ENCODE results near the gene ANKS1B. TPM values are rescaled to one million over a fixed set of nuclear protein-coding genes. Genes with fewer than 3 reads are reported as not detected.

The ANKS1B gene
- polyA plus RNA-seq, 3 donors = not detected

DNA sequence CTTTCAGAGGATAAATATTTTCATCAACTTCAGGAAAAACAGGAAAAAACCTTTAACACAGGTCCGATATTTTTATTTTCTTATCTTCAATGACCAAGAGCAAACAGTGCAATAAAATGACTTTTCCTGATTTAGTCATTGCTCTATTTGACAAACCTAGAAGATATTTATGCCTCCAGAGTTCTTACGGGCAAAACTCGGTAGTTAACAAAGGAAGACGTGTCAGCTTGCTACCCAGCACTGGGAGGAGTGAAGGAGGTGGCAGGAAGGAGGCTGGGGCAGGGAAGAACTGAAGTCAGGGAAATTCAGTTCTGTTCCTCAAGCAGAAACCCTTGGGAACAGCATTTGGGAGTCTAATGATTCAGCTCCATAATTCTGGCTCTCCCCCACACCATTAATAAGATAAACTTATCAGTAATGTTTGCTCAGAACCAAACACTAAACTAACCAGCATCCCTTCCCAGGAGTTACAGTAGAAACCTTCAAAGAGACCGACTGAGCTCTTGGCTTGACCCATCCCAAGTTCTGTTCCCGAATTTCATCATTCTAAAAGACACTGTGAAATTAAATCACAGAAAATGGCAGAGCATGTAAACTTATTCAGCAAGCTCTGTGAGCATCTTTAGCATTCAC lies 1176.4 kb downstream of the ANKS1B start:
- Mint-ChIP-seq H3K27me3 (ENCODE audit: low read depth in 3 of 3) (peaks cover 5 to 10% (median 6%) of the 10 kb centered on the region in 3 donors), H3K27ac (no peak overlapping the region), H3K36me3 (no peaks in the 10 kb centered on the region), H3K9me3 (no peaks in the 10 kb centered on the region), H3K4me3 (no peak overlapping the region), H3K4me1 (no peaks in the 10 kb centered on the region)
- TF ChIP-seq, protein P1, sequence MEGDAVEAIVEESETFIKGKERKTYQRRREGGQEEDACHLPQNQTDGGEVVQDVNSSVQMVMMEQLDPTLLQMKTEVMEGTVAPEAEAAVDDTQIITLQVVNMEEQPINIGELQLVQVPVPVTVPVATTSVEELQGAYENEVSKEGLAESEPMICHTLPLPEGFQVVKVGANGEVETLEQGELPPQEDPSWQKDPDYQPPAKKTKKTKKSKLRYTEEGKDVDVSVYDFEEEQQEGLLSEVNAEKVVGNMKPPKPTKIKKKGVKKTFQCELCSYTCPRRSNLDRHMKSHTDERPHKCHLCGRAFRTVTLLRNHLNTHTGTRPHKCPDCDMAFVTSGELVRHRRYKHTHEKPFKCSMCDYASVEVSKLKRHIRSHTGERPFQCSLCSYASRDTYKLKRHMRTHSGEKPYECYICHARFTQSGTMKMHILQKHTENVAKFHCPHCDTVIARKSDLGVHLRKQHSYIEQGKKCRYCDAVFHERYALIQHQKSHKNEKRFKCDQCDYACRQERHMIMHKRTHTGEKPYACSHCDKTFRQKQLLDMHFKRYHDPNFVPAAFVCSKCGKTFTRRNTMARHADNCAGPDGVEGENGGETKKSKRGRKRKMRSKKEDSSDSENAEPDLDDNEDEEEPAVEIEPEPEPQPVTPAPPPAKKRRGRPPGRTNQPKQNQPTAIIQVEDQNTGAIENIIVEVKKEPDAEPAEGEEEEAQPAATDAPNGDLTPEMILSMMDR (IDR thresholded peaks at IDR 0.05) = no peak
- no peak for DNase-seq
- peaks cover 2 to 7% of the 10 kb centered on the region in 2 donors for H3K27me3 ChIP-seq (ENCODE audit: control insufficient read depth in 2 of 2, insufficient read depth in 2 of 2, low read length in 2 of 2)
- no peaks in the 10 kb centered on the region for H3K4me1 ChIP-seq (ENCODE audit: control insufficient read depth in 1 of 2, insufficient read depth in 2 of 2, low read length in 2 of 2)
- intact Hi-C loops (cut with micrococcal nuclease) = no loop called here
- no peaks in the 10 kb centered on the region for H3K9me3 ChIP-seq (replicated peaks in 1 of 2; ENCODE audit: control insufficient read depth in 1 of 2, insufficient read depth in 1 of 2, low read length in 2 of 2)
- H3K27ac ChIP-seq (ENCODE audit: low read depth in 1 of 2, low read length in 2 of 2) = no peak overlapping the region
- H3K36me3 ChIP-seq (replicated peaks in 1 of 2; ENCODE audit: control insufficient read depth in 1 of 2, insufficient read depth in 2 of 2, low read length in 2 of 2) = no peaks in the 10 kb centered on the region
- no peaks in the 10 kb centered on the region for H3K79me2 ChIP-seq (ENCODE audit: insufficient read depth, low read length)
- H4K20me1 ChIP-seq (ENCODE audit: insufficient read depth, low read length) = no peaks in the 10 kb centered on the region
- WGBS (ENCODE audit: insufficient coverage) = 44% methylated on average over 6 of the region's 6 CpGs
- H2AFZ ChIP-seq (ENCODE audit: insufficient read depth, low read depth, low read length, poor library complexity, severe bottlenecking) = no peak overlapping the region
- no peak overlapping the region for H3K9ac ChIP-seq (ENCODE audit: insufficient read depth, low read length, poor library complexity, severe bottlenecking)
- no peak overlapping the region for H3K4me3 ChIP-seq (replicated peaks in 1 of 3; ENCODE audit: low read depth in 2 of 3, low read length in 3 of 3)
- no peak overlapping the region for H3K4me2 ChIP-seq (replicated peaks; ENCODE audit: extremely low read depth, low read length, poor library complexity, severe bottlenecking)

GRCh38 chr12:98807187-98807586 lies 1177.5 kb downstream of the ANKS1B start:
- Mint-ChIP-seq H3K4me3 (no peak overlapping the region), H3K36me3 (no peaks in the 10 kb centered on the region), H3K27me3 (ENCODE audit: low read depth in 3 of 3) (peaks cover 5 to 12% (median 5%) of the 10 kb centered on the region in 3 donors), H3K4me1 (no peaks in the 10 kb centered on the region), H3K9me3 (no peaks in the 10 kb centered on the region), H3K27ac (no peak overlapping the region)
- no peak for DNase-seq
- no CpG with 5 or more reads among the region's 2 CpGs for WGBS (ENCODE audit: insufficient coverage)
- H3K27ac ChIP-seq (ENCODE audit: low read depth in 1 of 2, low read length in 2 of 2) = no peak overlapping the region
- TF ChIP-seq, protein P1 (IDR thresholded peaks at IDR 0.05) = no peak
- no peak overlapping the region for H3K4me2 ChIP-seq (replicated peaks; ENCODE audit: extremely low read depth, low read length, poor library complexity, severe bottlenecking)
- H3K4me3 ChIP-seq (replicated peaks in 1 of 3; ENCODE audit: low read depth in 2 of 3, low read length in 3 of 3) = no peak overlapping the region
- no peaks in the 10 kb centered on the region for H4K20me1 ChIP-seq (ENCODE audit: insufficient read depth, low read length)
- H3K36me3 ChIP-seq (replicated peaks in 1 of 2; ENCODE audit: control insufficient read depth in 1 of 2, insufficient read depth in 2 of 2, low read length in 2 of 2) = no peaks in the 10 kb centered on the region
- no peaks in the 10 kb centered on the region for H3K79me2 ChIP-seq (ENCODE audit: insufficient read depth, low read length)
- no peaks in the 10 kb centered on the region for H3K9me3 ChIP-seq (replicated peaks in 1 of 2; ENCODE audit: control insufficient read depth in 1 of 2, insufficient read depth in 1 of 2, low read length in 2 of 2)
- intact Hi-C loops (cut with micrococcal nuclease) = no loop called here
- H3K9ac ChIP-seq (ENCODE audit: insufficient read depth, low read length, poor library complexity, severe bottlenecking) = no peak overlapping the region
- H3K4me1 ChIP-seq (ENCODE audit: control insufficient read depth in 1 of 2, insufficient read depth in 2 of 2, low read length in 2 of 2) = no peaks in the 10 kb centered on the region
- H3K27me3 ChIP-seq (ENCODE audit: control insufficient read depth in 2 of 2, insufficient read depth in 2 of 2, low read length in 2 of 2) = peaks cover 2 to 7% of the 10 kb centered on the region in 2 donors
- H2AFZ ChIP-seq (ENCODE audit: insufficient read depth, low read depth, low read length, poor library complexity, severe bottlenecking) = no peak overlapping the region

Measured in CD14-positive monocyte (primary cell).